Keratinocyte (primary cell): ENCODE data around the gene TSPEAR. TPM values are rescaled to one million over a fixed set of nuclear protein-coding genes. Genes with fewer than 3 reads are reported as not detected.

Experiments
- DNase-seq: peaks from one replicate; pipeline ENCODE4 v3.0.0-alpha.2; 2011; ENCODE audit warnings: low read depth, missing footprints, low spot score
- FAIRE-seq: peaks from 2 replicates; lab custom pipeline; 2011; peaks lifted over from hg19 to GRCh38; lab: Jason Lieb, UNC
- H2AFZ ChIP-seq: 2 replicates; pipeline ENCODE4 v1.6.0; 2012; ENCODE audit warnings: low read length, control low read depth, inconsistent platforms; ENCODE audit not compliant: control insufficient read depth
- H3K27ac ChIP-seq: 2 replicates; pipeline ENCODE4 v1.5.1; 2011; ENCODE audit warnings: low read length; ENCODE audit not compliant: control insufficient read depth, insufficient read depth
- H3K27me3 ChIP-seq: 3 replicates; pipeline ENCODE4 v1.6.0; 2011; ENCODE audit warnings: low read length; ENCODE audit not compliant: control insufficient read depth, insufficient read depth; ENCODE audit errors: extremely low read depth
- H3K36me3 ChIP-seq, 2 experiments: 2 replicates in 1 of 2; 3 replicates in 1 of 2; pipeline ENCODE4 v1.5.1; 2011; ENCODE audit warnings: low read length in 2 of 2, mild to moderate bottlenecking in 1 of 2; ENCODE audit not compliant: control insufficient read depth in 2 of 2, insufficient read depth in 2 of 2; ENCODE audit errors: extremely low read depth in 1 of 2
- H3K4me1 ChIP-seq: 3 replicates; pipeline ENCODE4 v1.5.1; 2011; ENCODE audit warnings: low read length; ENCODE audit not compliant: control insufficient read depth, insufficient read depth; ENCODE audit errors: extremely low read depth
- H3K4me2 ChIP-seq: 3 replicates; pipeline ENCODE4 v1.6.0; 2011; ENCODE audit warnings: low read depth, low read length; ENCODE audit not compliant: control insufficient read depth, insufficient read depth; ENCODE audit errors: extremely low read depth
- H3K4me3 ChIP-seq, 3 experiments: fragments of 200-600 bp in 1 of 3; sonication (generic) in 1 of 3; 2 replicates in 2 of 3; 3 replicates in 1 of 3; pipeline ENCODE4 v1.5.1; 2011 to 2016; ENCODE audit warnings: low read length in 3 of 3, mild to moderate bottlenecking in 3 of 3, control low read depth in 2 of 3, inconsistent platforms in 1 of 3, low read depth in 1 of 3, mixed read lengths in 1 of 3, mixed run types in 1 of 3, moderate library complexity in 1 of 3; ENCODE audit not compliant: control insufficient read depth in 2 of 3, insufficient read depth in 2 of 3; ENCODE audit errors: extremely low read depth in 1 of 3
- H3K79me2 ChIP-seq: 2 replicates; pipeline ENCODE4 v1.6.0; 2012; ENCODE audit warnings: low read length; ENCODE audit not compliant: control insufficient read depth, insufficient read depth
- H3K9ac ChIP-seq: 3 replicates; pipeline ENCODE4 v1.6.0; 2011; ENCODE audit warnings: low read length; ENCODE audit not compliant: control insufficient read depth, insufficient read depth; ENCODE audit errors: extremely low read depth
- H3K9me1 ChIP-seq: 3 replicates; pipeline ENCODE4 v1.6.0; 2011; ENCODE audit warnings: low read length; ENCODE audit not compliant: control insufficient read depth, insufficient read depth; ENCODE audit errors: extremely low read depth
- H3K9me3 ChIP-seq: 2 replicates; pipeline ENCODE4 v1.5.1; 2012; ENCODE audit warnings: low read depth, low read length; ENCODE audit not compliant: control insufficient read depth
- H4K20me1 ChIP-seq: 3 replicates; pipeline ENCODE4 v1.6.0; 2011; ENCODE audit warnings: low read length; ENCODE audit not compliant: control insufficient read depth, insufficient read depth; ENCODE audit errors: extremely low read depth
- EZH2 ChIP-seq: IDR thresholded peaks from one replicate; pipeline ENCODE4 v1.6.1; 2012; ENCODE audit warnings: inconsistent platforms, mild to moderate bottlenecking, low read length, moderate library complexity
- dilution Hi-C: fragments of 300-500 bp; cut with MboI; formaldehyde crosslinking; loops from one replicate; pipeline ENCODE4 v1.7.0; 2020; ENCODE audit warnings: low sequenced_read_pairs; ENCODE audit not compliant: extremely low pct_ligation_motif_present
- polyA plus RNA-seq, 5 experiments: library from polyadenylated mRNA; depleted of rRNA in 3 of 5; stranded (reverse) in 3 of 5; stranded (forward) in 1 of 5; unstranded in 1 of 5; fragments of >200 nt; gene quantifications; 1 replicate in 1 of 5; 2 replicates in 3 of 5; 3 replicates in 1 of 5; pipeline versions ENCODE4 v1.2.1 to v1.2.3, GENCODE V29; 2011 to 2012; ENCODE audit warnings: missing spikeins in 2 of 5, low read depth in 1 of 5, low replicate concordance in 1 of 5
- TF ChIP-seq, protein P1 (sequence below), 3 experiments: IDR thresholded peaks in 1 of 3; conservative IDR thresholded peaks in 1 of 3; optimal IDR thresholded peaks in 1 of 3; 2 replicates in 2 of 3; 3 replicates in 1 of 3; pipeline versions ENCODE3 to v1.5.1; 2011; ENCODE audit warnings: low read length in 3 of 3, mild to moderate bottlenecking in 3 of 3, moderate library complexity in 2 of 3, control low read depth in 1 of 3, inconsistent platforms in 1 of 3; ENCODE audit not compliant: insufficient read depth in 2 of 3; ENCODE audit errors: extremely low read depth in 1 of 3

Gene TSPEAR
- polyA plus RNA-seq, 1 donor (not counting 4 experiments of a cell fraction or from before 2014, with no cell fraction given) = 0.12 TPM

DNA sequence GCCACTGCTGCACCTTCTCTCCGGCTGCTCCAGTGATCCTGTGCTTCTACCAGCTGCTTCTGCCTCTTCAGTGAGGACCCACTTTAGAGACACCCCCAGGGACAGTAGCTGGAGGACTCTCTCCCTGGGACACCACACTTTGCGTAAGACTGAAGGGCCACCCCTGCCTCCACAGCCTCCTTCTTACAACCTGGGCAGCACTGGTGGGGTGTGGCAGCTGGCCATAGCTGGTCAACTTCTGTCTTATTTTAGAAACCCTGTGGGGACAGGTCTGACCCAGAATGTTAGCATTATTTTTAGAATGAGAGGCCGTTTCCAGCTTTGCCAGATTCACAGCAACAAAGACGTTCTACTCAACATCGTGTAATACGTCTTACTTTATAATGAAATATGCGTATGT is 85.6 kb downstream of the TSPEAR start:
- H3K4me1 ChIP-seq = no peaks in the 10 kb centered on the region
- H3K27me3 ChIP-seq = no peaks in the 10 kb centered on the region
- H4K20me1 ChIP-seq = no peaks in the 10 kb centered on the region
- no peak overlapping the region for H2AFZ ChIP-seq
- DNase-seq (no peak), FAIRE-seq (no peak)
- dilution Hi-C loops = no loop called here
- no peak overlapping the region for H3K27ac ChIP-seq
- TF ChIP-seq, protein P1, sequence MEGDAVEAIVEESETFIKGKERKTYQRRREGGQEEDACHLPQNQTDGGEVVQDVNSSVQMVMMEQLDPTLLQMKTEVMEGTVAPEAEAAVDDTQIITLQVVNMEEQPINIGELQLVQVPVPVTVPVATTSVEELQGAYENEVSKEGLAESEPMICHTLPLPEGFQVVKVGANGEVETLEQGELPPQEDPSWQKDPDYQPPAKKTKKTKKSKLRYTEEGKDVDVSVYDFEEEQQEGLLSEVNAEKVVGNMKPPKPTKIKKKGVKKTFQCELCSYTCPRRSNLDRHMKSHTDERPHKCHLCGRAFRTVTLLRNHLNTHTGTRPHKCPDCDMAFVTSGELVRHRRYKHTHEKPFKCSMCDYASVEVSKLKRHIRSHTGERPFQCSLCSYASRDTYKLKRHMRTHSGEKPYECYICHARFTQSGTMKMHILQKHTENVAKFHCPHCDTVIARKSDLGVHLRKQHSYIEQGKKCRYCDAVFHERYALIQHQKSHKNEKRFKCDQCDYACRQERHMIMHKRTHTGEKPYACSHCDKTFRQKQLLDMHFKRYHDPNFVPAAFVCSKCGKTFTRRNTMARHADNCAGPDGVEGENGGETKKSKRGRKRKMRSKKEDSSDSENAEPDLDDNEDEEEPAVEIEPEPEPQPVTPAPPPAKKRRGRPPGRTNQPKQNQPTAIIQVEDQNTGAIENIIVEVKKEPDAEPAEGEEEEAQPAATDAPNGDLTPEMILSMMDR (optimal IDR thresholded peaks at IDR 0.05 in 1 of 3, IDR thresholded peaks at IDR 0.05 in 1 of 3, conservative IDR thresholded peaks at IDR 0.05 in 1 of 3; ENCODE audit: extremely low read depth in 1 of 3, insufficient read depth in 2 of 3, low read length in 3 of 3) = no peak
- TF ChIP-seq EZH2 = no peak
- peaks cover 14% of the 10 kb centered on the region for H3K9me3 ChIP-seq
- H3K4me3 ChIP-seq = no peak overlapping the region
- no peaks in the 10 kb centered on the region for H3K79me2 ChIP-seq
- H3K9me1 ChIP-seq = no peaks in the 10 kb centered on the region
- H3K4me2 ChIP-seq = no peak overlapping the region
- no peaks in the 10 kb centered on the region for H3K36me3 ChIP-seq
- no peak overlapping the region for H3K9ac ChIP-seq

DNA sequence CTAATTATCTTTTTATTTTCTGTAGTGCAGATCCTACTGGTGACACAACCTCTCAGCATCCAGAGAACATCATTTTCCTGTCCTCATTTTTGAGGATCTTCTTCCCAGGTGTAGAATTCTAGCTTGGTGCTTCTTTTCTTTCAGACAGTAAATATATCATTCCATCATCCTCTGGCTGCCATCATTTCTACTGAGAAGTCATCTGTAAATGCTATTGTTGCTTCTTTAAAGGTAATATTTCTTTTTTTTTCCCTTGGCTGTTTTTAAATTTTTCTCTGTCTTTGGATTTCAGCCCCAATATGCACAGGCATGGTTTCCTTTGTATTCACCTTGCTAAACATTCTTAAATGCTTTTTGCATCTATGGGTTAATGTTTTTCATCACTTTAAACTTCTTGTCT is 87.8 kb downstream of the TSPEAR start:
- dilution Hi-C loops = no loop called here
- Histone ChIP-seq H3K27me3 (no peaks in the 10 kb centered on the region), H3K9me1 (no peaks in the 10 kb centered on the region), H3K4me3 (no peak overlapping the region), H3K36me3 (no peaks in the 10 kb centered on the region), H3K4me2 (no peak overlapping the region), H2AFZ (no peak overlapping the region), H3K79me2 (no peaks in the 10 kb centered on the region), H3K27ac (no peak overlapping the region), H3K4me1 (no peaks in the 10 kb centered on the region), H4K20me1 (no peaks in the 10 kb centered on the region), H3K9me3 (peaks cover 13% of the 10 kb centered on the region), H3K9ac (no peak overlapping the region)
- no peak for TF ChIP-seq EZH2
- TF ChIP-seq, protein P1 (optimal IDR thresholded peaks at IDR 0.05 in 1 of 3, IDR thresholded peaks at IDR 0.05 in 1 of 3, conservative IDR thresholded peaks at IDR 0.05 in 1 of 3; ENCODE audit: extremely low read depth in 1 of 3, insufficient read depth in 2 of 3, low read length in 3 of 3) = no peak
- DNase-seq = no peak
- FAIRE-seq = no peak
